HepG2 (cell line): Measurements from ENCODE around the gene ABT1. TPM values are rescaled to one million over a fixed set of nuclear protein-coding genes. Genes with fewer than 3 reads are reported as not detected.

Experiments
- ADNP ChIP-seq: sonication (generic); formaldehyde crosslinking; IDR thresholded peaks from 2 replicates; pipeline ENCODE4 v1.4.0; 2020; ENCODE audit warnings: missing genetic modification reagents
- ARID4A ChIP-seq: sonication (generic); formaldehyde crosslinking; IDR thresholded peaks from 2 replicates; pipeline ENCODE4 v1.5.0; 2020; ENCODE audit warnings: mild to moderate bottlenecking, missing genetic modification reagents, borderline replicate concordance
- CBFB ChIP-seq: sonication (generic); formaldehyde crosslinking; IDR thresholded peaks from 2 replicates; pipeline ENCODE4 v1.4.0; 2020; ENCODE audit warnings: missing genetic modification reagents
- CHD4 ChIP-seq: fragments of 200-600 bp; sonication (generic); IDR thresholded peaks from 2 replicates; pipeline ENCODE4 v1.7.0; 2017; ENCODE audit warnings: mild to moderate bottlenecking, low read length, borderline replicate concordance
- ELF4 ChIP-seq: sonication (generic); formaldehyde crosslinking; IDR thresholded peaks from 2 replicates; pipeline ENCODE4 v1.5.0; 2020; ENCODE audit warnings: missing genetic modification reagents, mild to moderate bottlenecking, moderate library complexity, borderline replicate concordance
- HINFP ChIP-seq: sonication (generic); formaldehyde crosslinking; IDR thresholded peaks from 2 replicates; pipeline ENCODE4 v1.4.0; 2020; ENCODE audit warnings: low read depth, mild to moderate bottlenecking, missing genetic modification reagents
- ISL2 ChIP-seq: sonication (generic); formaldehyde crosslinking; IDR thresholded peaks from 2 replicates; pipeline ENCODE4 v1.5.0; 2020; ENCODE audit warnings: missing genetic modification reagents
- LCORL ChIP-seq, 2 experiments: fragments of 450-650 bp in 1 of 2; sonication (generic) in 1 of 2; formaldehyde crosslinking in 1 of 2; IDR thresholded peaks; 2 replicates each; pipeline versions ENCODE4 v1.5.0 to v1.6.1; 2017 to 2020; ENCODE audit warnings: antibody characterized with exemption in 1 of 2, missing genetic modification reagents in 1 of 2
- MTA3 ChIP-seq: sonication (generic); formaldehyde crosslinking; IDR thresholded peaks from 2 replicates; pipeline ENCODE4 v1.4.0; 2020; ENCODE audit warnings: missing genetic modification reagents
- PRPF4 ChIP-seq: fragments of 200-400 bp; formaldehyde crosslinking; IDR thresholded peaks from 2 replicates; pipeline ENCODE4 v1.6.1; 2016; ENCODE audit warnings: low read length, low read depth; ENCODE audit not compliant: poor library complexity, severe bottlenecking
- SKIL ChIP-seq: sonication (generic); formaldehyde crosslinking; IDR thresholded peaks from 2 replicates; pipeline ENCODE4 v1.8.0; 2022; ENCODE audit warnings: missing genetic modification reagents, mild to moderate bottlenecking, moderate library complexity, borderline replicate concordance
- SMC3 ChIP-seq: IDR thresholded peaks from 2 replicates; pipeline ENCODE4 v1.6.1; 2011; ENCODE audit warnings: low read length, improper control_type of control experiment
- SOX6 ChIP-seq, 2 experiments: fragments of 450-650 bp in 1 of 2; sonication (generic) in 1 of 2; formaldehyde crosslinking in 1 of 2; IDR thresholded peaks; 2 replicates each; pipeline versions ENCODE4 v1.4.0 to v1.6.1; 2017 to 2020; ENCODE audit warnings: antibody characterized with exemption in 1 of 2, mild to moderate bottlenecking in 1 of 2, missing genetic modification reagents in 1 of 2
- TEF ChIP-seq: sonication (generic); formaldehyde crosslinking; IDR thresholded peaks from 2 replicates; pipeline ENCODE4 v1.5.0; 2020; ENCODE audit warnings: missing genetic modification reagents
- YEATS2 ChIP-seq: sonication (generic); formaldehyde crosslinking; IDR thresholded peaks from 2 replicates; pipeline ENCODE4 v1.4.0; 2020; ENCODE audit warnings: missing genetic modification reagents, borderline replicate concordance
- ZBTB8A ChIP-seq: sonication (generic); formaldehyde crosslinking; IDR thresholded peaks from 2 replicates; pipeline ENCODE4 v1.4.0; 2020; ENCODE audit warnings: mild to moderate bottlenecking, low read depth, missing genetic modification reagents, borderline replicate concordance
- ZNF44 ChIP-seq: sonication (generic); formaldehyde crosslinking; IDR thresholded peaks from 2 replicates; pipeline ENCODE4 v1.5.1; 2020; ENCODE audit warnings: mild to moderate bottlenecking, missing genetic modification reagents
- ZNF569 ChIP-seq: sonication (generic); formaldehyde crosslinking; IDR thresholded peaks from 2 replicates; pipeline ENCODE4 v1.5.0; 2020; ENCODE audit warnings: mild to moderate bottlenecking, missing genetic modification reagents, moderate library complexity, borderline replicate concordance
- ZNF629 ChIP-seq: sonication (generic); formaldehyde crosslinking; conservative IDR thresholded peaks from 2 replicates; pipeline ENCODE4 v1.5.0; 2020; ENCODE audit warnings: missing genetic modification reagents
- ZNF772 ChIP-seq: sonication (generic); formaldehyde crosslinking; IDR thresholded peaks from 2 replicates; pipeline ENCODE4 v1.5.0; 2020; ENCODE audit warnings: mild to moderate bottlenecking, missing genetic modification reagents
- polyA plus RNA-seq, 8 experiments: library from polyadenylated mRNA; depleted of rRNA in 3 of 8; stranded (reverse) in 7 of 8; unstranded in 1 of 8; fragments of >200 nt; fragmentation: Illumina TruSeq in 4 of 8; extraction: Trizol in 4 of 8; gene quantifications; 2 replicates each; pipeline versions ENCODE4 v1.2.1 to v1.2.3, GENCODE V29; 2011 to 2016; ENCODE audit warnings: low read depth in 4 of 8, missing spikeins in 1 of 8, mixed read lengths in 1 of 8; ENCODE audit not compliant: insufficient read depth in 1 of 8
- total RNA-seq, 5 experiments: library from RNA; depleted of rRNA; stranded (reverse); fragments of >200 nt; fragmentation: Illumina TruSeq; extraction: Trizol; gene quantifications; 2 replicates each; pipeline ENCODE4 v1.2.3, GENCODE V29; 2016; ENCODE audit warnings: low read depth in 1 of 5

Gene ABT1
- total and polyA plus RNA-seq, 2 of the 13 experiments (the other 11 are each of a cell fraction or from before 2014, with no cell fraction given), result 38.4 TPM

- 0 out of 2 replicates have a peak, but pooled peaks have one; percentile 60 for TF ChIP-seq ZNF772 (CRISPR knock-in tag)
- no peak for TF ChIP-seq ZNF44 (CRISPR knock-in tag)
- no peak for TF ChIP-seq SMC3
- TF ChIP-seq ADNP (CRISPR knock-in tag), result no peak
- TF ChIP-seq HINFP (CRISPR knock-in tag), result no peak
- peak; percentile 11; the same call in 1 of the 2 replicates for TF ChIP-seq ZBTB8A (CRISPR knock-in tag)
- no peak for TF ChIP-seq ARID4A (CRISPR knock-in tag)
- TF ChIP-seq ZNF629 (CRISPR knock-in tag), result peak; percentile 67
- TF ChIP-seq MTA3 (CRISPR knock-in tag), result no peak
- no peak for TF ChIP-seq CHD4
- no peak for TF ChIP-seq LCORL (IDR thresholded peaks at IDR 0.05)
- no peak for TF ChIP-seq LCORL (CRISPR knock-in tag; IDR thresholded peaks at IDR 0.05)
- no peak for TF ChIP-seq CBFB
- TF ChIP-seq SOX6 (IDR thresholded peaks at IDR 0.05), result no peak
- TF ChIP-seq SOX6 (CRISPR knock-in tag; IDR thresholded peaks at IDR 0.05), result peak; percentile 54
- no peak for TF ChIP-seq TEF (CRISPR knock-in tag)
- no peak for TF ChIP-seq YEATS2
- no peak for TF ChIP-seq ISL2
- no peak for TF ChIP-seq ZNF569 (CRISPR knock-in tag)
- no peak for TF ChIP-seq SKIL
- TF ChIP-seq PRPF4, result peak; percentile 93
- TF ChIP-seq ELF4, result no peak
Observed at GRCh38 chr6:26554697-26555504, 41.9 kb upstream of the ABT1 start (continued).
